CD4-positive, alpha-beta memory T cell (primary cell): ENCODE measurements around the gene RTN1. TPM values are rescaled to one million over a fixed set of nuclear protein-coding genes. Genes with fewer than 3 reads are reported as not detected.

Experiments
- CTCF ChIA-PET: fragments of 350-600 bp; sonication (Branson Sonifier 250); formaldehyde crosslinking; loops from one replicate; lab custom pipeline; 2021; ENCODE audit warnings: inconsistent platforms; ENCODE audit not compliant: partially characterized antibody; lab: Charles Lee
- POLR2A ChIA-PET: fragments of 350-600 bp; sonication (Branson Sonifier 250); formaldehyde crosslinking; loops from one replicate; lab custom pipeline; 2021; ENCODE audit not compliant: partially characterized antibody; lab: Charles Lee
- DNase-seq, 5 donors: peaks; one replicate each; pipeline versions ENCODE4 v3.0.0 to v3.0.0-alpha.2; 2020 to 2022; ENCODE audit warnings: mixed read lengths in 1 of 5
- H3K27ac ChIP-seq: one replicate; pipeline ENCODE4 v1.7.0; 2013; ENCODE audit warnings: low read depth, low read length
- H3K27me3 ChIP-seq: 2 replicates; pipeline ENCODE4 v1.7.0; 2013; ENCODE audit warnings: mild to moderate bottlenecking, low read length, moderate library complexity; ENCODE audit not compliant: insufficient read depth
- H3K36me3 ChIP-seq: 2 replicates; pipeline ENCODE4 v1.7.0; 2013; ENCODE audit warnings: mild to moderate bottlenecking, low read length, moderate library complexity; ENCODE audit not compliant: insufficient read depth
- H3K4me1 ChIP-seq: 2 replicates; pipeline ENCODE4 v1.7.0; 2013; ENCODE audit warnings: mild to moderate bottlenecking, low read length, moderate library complexity; ENCODE audit not compliant: insufficient read depth
- H3K4me3 ChIP-seq, 2 donors: one replicate each; pipeline ENCODE4 v1.7.0; 2013; ENCODE audit warnings: low read length in 2 of 2, mild to moderate bottlenecking in 1 of 2
- H3K9me3 ChIP-seq, 2 donors: one replicate each; pipeline ENCODE4 v1.7.0; 2013; ENCODE audit warnings: low read length in 2 of 2, control low read depth in 1 of 2; ENCODE audit not compliant: control insufficient read depth in 1 of 2
- H3K27ac Mint-ChIP-seq, 7 donors: one replicate each; pipeline ENCODE4 v1.8.0; 2020 to 2021; ENCODE audit warnings: mixed read lengths in 7 of 7, mild to moderate bottlenecking in 6 of 7, inconsistent platforms in 3 of 7, moderate library complexity in 3 of 7
- H3K27me3 Mint-ChIP-seq, 2 donors: one replicate each; pipeline ENCODE4 v1.8.0; 2020 to 2021; ENCODE audit warnings: mixed read lengths in 2 of 2
- H3K36me3 Mint-ChIP-seq, 2 donors: one replicate each; pipeline ENCODE4 v1.8.0; 2020 to 2021; ENCODE audit warnings: mixed read lengths in 2 of 2, inconsistent platforms in 1 of 2, mild to moderate bottlenecking in 1 of 2
- H3K4me1 Mint-ChIP-seq, 4 donors: one replicate each; pipeline ENCODE4 v1.8.0; 2020 to 2021; ENCODE audit warnings: mixed read lengths in 4 of 4, mild to moderate bottlenecking in 1 of 4
- H3K4me3 Mint-ChIP-seq, 8 donors: one replicate each; pipeline ENCODE4 v1.8.0; 2020 to 2021; ENCODE audit warnings: mixed read lengths in 8 of 8, mild to moderate bottlenecking in 7 of 8, moderate library complexity in 6 of 8, inconsistent platforms in 3 of 8
- H3K9me3 Mint-ChIP-seq, 8 donors: one replicate each; pipeline ENCODE4 v1.8.0; 2020 to 2021; ENCODE audit warnings: mixed read lengths in 8 of 8, mild to moderate bottlenecking in 5 of 8, inconsistent platforms in 3 of 8, moderate library complexity in 1 of 8
- intact Hi-C: fragments of 100-400 bp; cut with micrococcal nuclease; formaldehyde crosslinking; loops from one replicate; pipeline ENCODE4 v1.15.1; 2023
- polyA plus RNA-seq, 2 donors: library from polyadenylated mRNA; unstranded; fragments of 300-500 nt; fragmentation: Illumina TruSeq; gene quantifications; one replicate each; pipeline ENCODE4 v1.2.3, GENCODE V29; 2021
- total RNA-seq, 2 experiments: library from RNA; stranded (reverse); gene quantifications; one replicate each; pipeline ENCODE4 v1.2.3, GENCODE V29; 2021

Gene RTN1
- total and polyA plus RNA-seq, 4 experiments from 2014 or later, result 0.39 TPM; not detected in 3

DNA sequence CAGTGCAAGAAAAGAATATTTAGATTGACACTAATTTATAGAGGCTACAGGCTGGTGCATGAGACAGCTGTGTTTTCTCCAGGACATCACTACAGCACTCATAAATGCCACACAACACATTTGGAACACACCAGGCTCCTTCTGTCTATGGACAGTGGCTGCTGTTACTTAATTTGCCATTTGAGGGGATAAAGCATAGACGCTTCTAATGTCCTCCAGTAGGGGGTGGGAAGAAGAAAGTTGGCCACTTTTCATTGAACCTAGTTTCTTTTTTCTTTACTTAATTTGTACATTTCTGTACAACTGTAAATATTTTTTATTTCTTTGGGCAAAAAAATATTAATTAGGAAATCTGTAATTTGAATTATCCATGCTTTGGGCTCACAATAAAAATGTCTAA, 12.4 kb upstream of the RTN1 start:
- H3K9me3 Mint-ChIP-seq, result peaks cover 0 to 14% (median 6%) of the 10 kb centered on the region in 8 donors
- ChIA-PET CTCF (no interaction called here), POLR2A (no interaction called here)
- intact Hi-C loops, result no loop called here
- no peak overlapping the region for H3K27ac ChIP-seq
- H3K27me3 ChIP-seq, result no peaks in the 10 kb centered on the region
- no peak overlapping the region for H3K27ac Mint-ChIP-seq
- no peaks in the 10 kb centered on the region for H3K36me3 ChIP-seq
- no peaks in the 10 kb centered on the region for H3K4me1 Mint-ChIP-seq
- no peak overlapping the region for H3K4me3 ChIP-seq
- no peak overlapping the region for H3K4me3 Mint-ChIP-seq
- no peaks in the 10 kb centered on the region for H3K36me3 Mint-ChIP-seq
- H3K4me1 ChIP-seq, result no peaks in the 10 kb centered on the region
- peaks cover 14 to 16% of the 10 kb centered on the region in 2 donors for H3K27me3 Mint-ChIP-seq
- no peak for DNase-seq
- no peaks in the 10 kb centered on the region for H3K9me3 ChIP-seq

- Mint-ChIP-seq H3K27ac (no peak overlapping the region), H3K4me3 (peak overlapping the region in 7 of 8 donors; percentile 18 to 84 (median 72)), H3K27me3 (peaks cover 31 to 35% of the 10 kb centered on the region in 2 donors), H3K9me3 (peaks cover 0 to 5% (median 0%) of the 10 kb centered on the region in 8 donors), H3K4me1 (peaks cover 3 to 14% (median 6%) of the 10 kb centered on the region in 4 donors), H3K36me3 (no peaks in the 10 kb centered on the region)
- intact Hi-C loops, result no loop called here
- Histone ChIP-seq H3K4me1 (peaks cover 7% of the 10 kb centered on the region), H3K9me3 (no peaks in the 10 kb centered on the region), H3K27ac (no peak overlapping the region), H3K36me3 (no peaks in the 10 kb centered on the region), H3K4me3 (no peak overlapping the region), H3K27me3 (peaks cover 11% of the 10 kb centered on the region)
- no peak for DNase-seq
- POLR2A ChIA-PET, result no interaction called here
- CTCF ChIA-PET, result interaction anchor here (1.1 kb wide), 1 partner anchor 28 kb away, joined by 3 read pairs; no protein-coding TSS in a partner anchor
Measured at GRCh38 chr14:59871166-59871495, 555 bp upstream of the RTN1 start.

- DNase-seq, result no peak
- peaks cover 0 to 5% (median 0%) of the 10 kb centered on the region in 8 donors for H3K9me3 Mint-ChIP-seq
- no peak overlapping the region for H3K4me3 ChIP-seq
Measured at GRCh38 chr14:59869381-59870255, 958 bp downstream of the RTN1 start.

DNA sequence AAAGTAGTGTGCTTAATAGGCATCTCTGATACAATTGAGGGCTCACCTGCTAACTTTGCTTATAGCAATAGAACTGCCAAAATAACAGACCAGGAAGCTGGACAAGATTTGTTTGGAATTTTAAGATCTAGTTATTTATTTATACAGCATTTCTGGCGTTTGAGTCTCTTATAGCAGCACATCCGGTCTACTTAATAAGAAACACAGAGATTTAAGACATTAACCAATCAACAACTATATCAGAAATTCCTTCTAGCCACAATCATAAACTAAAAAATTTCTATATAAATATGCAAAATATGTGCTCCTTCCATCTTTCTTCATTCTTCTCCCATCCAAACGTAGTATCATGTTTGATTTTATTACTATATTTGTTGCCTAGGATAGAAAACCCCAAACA, 2.6 kb downstream of the RTN1 start:
- no peak for DNase-seq
- Mint-ChIP-seq H3K36me3 (no peaks in the 10 kb centered on the region), H3K27me3 (peaks cover 28 to 31% of the 10 kb centered on the region in 2 donors), H3K4me1 (peaks cover 3 to 14% (median 6%) of the 10 kb centered on the region in 4 donors), H3K9me3 (no peaks in the 10 kb centered on the region), H3K4me3 (no peak overlapping the region), H3K27ac (no peak overlapping the region)
- H3K9me3 ChIP-seq, result no peaks in the 10 kb centered on the region
- CTCF ChIA-PET, result no interaction called here
- peaks cover 8% of the 10 kb centered on the region for H3K27me3 ChIP-seq
- intact Hi-C loops, result no loop called here
- H3K27ac ChIP-seq, result no peak overlapping the region
- POLR2A ChIA-PET, result no interaction called here
- no peak overlapping the region for H3K4me3 ChIP-seq
- peaks cover 7% of the 10 kb centered on the region for H3K4me1 ChIP-seq
- H3K36me3 ChIP-seq, result no peaks in the 10 kb centered on the region

More at GRCh38 chr14:59869381-59870255, 958 bp downstream of the RTN1 start:
- H3K9me3 ChIP-seq, result no peaks in the 10 kb centered on the region
- Mint-ChIP-seq H3K27ac (no peak overlapping the region), H3K36me3 (no peaks in the 10 kb centered on the region), H3K4me1 (peaks cover 3 to 14% (median 6%) of the 10 kb centered on the region in 4 donors), H3K4me3 (peak overlapping the region in 7 of 8 donors; percentile 18 to 72 (median 53)), H3K27me3 (peaks cover 35 to 38% of the 10 kb centered on the region in 2 donors)
- POLR2A ChIA-PET, result no interaction called here
- intact Hi-C loops, result no loop called here
- H3K36me3 ChIP-seq, result no peaks in the 10 kb centered on the region
- no peak overlapping the region for H3K27ac ChIP-seq
- H3K4me1 ChIP-seq, result peaks cover 7% of the 10 kb centered on the region
- CTCF ChIA-PET, result no interaction called here
- H3K27me3 ChIP-seq, result peaks cover 11% of the 10 kb centered on the region

DNA sequence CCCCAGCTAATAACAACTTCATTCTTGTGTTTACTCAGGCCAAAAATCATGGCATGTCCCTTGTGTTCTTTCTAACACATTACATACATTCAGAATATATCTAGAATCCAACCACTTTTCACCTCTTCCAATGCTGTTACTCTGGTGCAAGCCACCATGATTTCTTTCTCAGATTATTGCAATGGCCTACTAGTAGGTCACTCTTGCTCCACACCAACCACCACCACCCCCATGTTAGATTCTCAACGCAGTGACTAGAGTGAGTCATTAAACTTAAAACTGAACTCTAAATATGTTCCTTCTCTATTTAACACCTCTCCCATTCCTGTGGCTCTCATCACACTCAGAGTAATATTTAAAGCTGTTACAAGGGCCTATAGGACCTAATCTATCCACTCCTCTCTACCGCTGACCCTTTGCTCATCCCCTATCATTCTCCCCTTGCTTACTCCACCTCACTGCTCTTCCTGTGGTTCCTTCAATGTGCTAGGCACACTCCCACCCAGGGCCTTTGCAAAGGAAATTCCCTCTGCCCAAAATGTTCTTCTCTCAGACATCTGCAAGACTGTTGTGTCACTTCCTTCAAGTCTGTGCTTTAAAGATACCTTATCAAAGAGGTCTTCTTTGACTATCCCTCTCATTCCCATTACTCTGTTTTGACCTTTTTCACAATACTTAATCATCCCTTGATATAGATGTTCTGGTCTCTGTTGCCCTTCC, 6.6 kb downstream of the RTN1 start:
- Mint-ChIP-seq H3K27ac (no peak overlapping the region), H3K4me1 (no peaks in the 10 kb centered on the region), H3K4me3 (no peak overlapping the region), H3K9me3 (peaks cover 0 to 10% (median 6%) of the 10 kb centered on the region in 8 donors), H3K27me3 (peaks cover 6 to 9% of the 10 kb centered on the region in 2 donors), H3K36me3 (no peaks in the 10 kb centered on the region)
- H3K36me3 ChIP-seq, result no peaks in the 10 kb centered on the region
- H3K4me3 ChIP-seq, result no peak overlapping the region
- intact Hi-C loops, result no loop called here
- H3K9me3 ChIP-seq, result no peaks in the 10 kb centered on the region
- no peak overlapping the region for H3K27ac ChIP-seq
- no peak for DNase-seq
- ChIA-PET POLR2A (no interaction called here), CTCF (no interaction called here)
- H3K4me1 ChIP-seq, result no peaks in the 10 kb centered on the region
- no peaks in the 10 kb centered on the region for H3K27me3 ChIP-seq

DNA sequence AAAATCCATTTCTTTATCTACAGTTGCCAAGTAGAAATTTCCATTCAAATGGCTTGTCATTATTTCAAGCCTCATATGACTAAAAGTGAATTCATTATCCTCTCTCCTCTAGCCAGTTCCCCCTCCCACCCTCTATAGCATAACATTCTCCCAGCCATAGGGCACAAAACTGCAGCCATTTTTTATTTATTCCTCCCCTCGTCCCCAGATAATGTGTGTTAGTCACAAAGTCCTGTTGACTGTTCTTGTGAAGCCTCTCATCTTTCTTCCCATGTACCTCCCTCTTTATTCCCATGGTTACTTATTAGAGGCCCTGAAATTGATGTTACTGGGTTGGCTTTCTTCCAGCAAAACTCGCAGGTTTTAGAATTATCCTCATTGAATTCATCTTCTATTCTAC, 13.2 kb downstream of the RTN1 start:
- H3K27me3 Mint-ChIP-seq, result peaks cover 8 to 10% of the 10 kb centered on the region in 2 donors
- Histone ChIP-seq H3K36me3 (no peaks in the 10 kb centered on the region), H3K4me1 (no peaks in the 10 kb centered on the region), H3K27me3 (no peaks in the 10 kb centered on the region), H3K27ac (no peak overlapping the region), H3K9me3 (no peaks in the 10 kb centered on the region), H3K4me3 (no peak overlapping the region)
- H3K4me3 Mint-ChIP-seq, result no peak overlapping the region
- no peaks in the 10 kb centered on the region for H3K36me3 Mint-ChIP-seq
- ChIA-PET CTCF (no interaction called here), POLR2A (no interaction called here)
- peaks cover 2 to 31% (median 21%) of the 10 kb centered on the region in 8 donors for H3K9me3 Mint-ChIP-seq
- intact Hi-C loops, result no loop called here
- H3K4me1 Mint-ChIP-seq, result no peaks in the 10 kb centered on the region
- no peak overlapping the region for H3K27ac Mint-ChIP-seq
- no peak for DNase-seq

GRCh38 chr14:59852350-59852749, 18.2 kb downstream of the RTN1 start:
- H3K27ac Mint-ChIP-seq, result no peak overlapping the region
- intact Hi-C loops, result no loop called here
- no peaks in the 10 kb centered on the region for H3K4me1 Mint-ChIP-seq
- Histone ChIP-seq H3K9me3 (no peaks in the 10 kb centered on the region), H3K4me1 (no peaks in the 10 kb centered on the region), H3K36me3 (no peaks in the 10 kb centered on the region), H3K27me3 (no peaks in the 10 kb centered on the region), H3K4me3 (no peak overlapping the region), H3K27ac (no peak overlapping the region)
- POLR2A ChIA-PET, result no interaction called here
- CTCF ChIA-PET, result no interaction called here
- peaks cover 6 to 7% of the 10 kb centered on the region in 2 donors for H3K27me3 Mint-ChIP-seq
- DNase-seq, result no peak
- no peaks in the 10 kb centered on the region for H3K36me3 Mint-ChIP-seq
- H3K4me3 Mint-ChIP-seq, result no peak overlapping the region
- H3K9me3 Mint-ChIP-seq, result peaks cover 2 to 18% (median 12%) of the 10 kb centered on the region in 8 donors
